HG02973 (cell line): ENCODE results near the gene MRPL44.

Experiments
- ATAC-seq: cut with Tn5 transposase; IDR thresholded peaks from one replicate; pipeline ENCODE4 v1.9.1; 2021; ENCODE audit warnings: moderate library complexity; ENCODE audit not compliant: unreplicated experiment

Gene MRPL44

DNA sequence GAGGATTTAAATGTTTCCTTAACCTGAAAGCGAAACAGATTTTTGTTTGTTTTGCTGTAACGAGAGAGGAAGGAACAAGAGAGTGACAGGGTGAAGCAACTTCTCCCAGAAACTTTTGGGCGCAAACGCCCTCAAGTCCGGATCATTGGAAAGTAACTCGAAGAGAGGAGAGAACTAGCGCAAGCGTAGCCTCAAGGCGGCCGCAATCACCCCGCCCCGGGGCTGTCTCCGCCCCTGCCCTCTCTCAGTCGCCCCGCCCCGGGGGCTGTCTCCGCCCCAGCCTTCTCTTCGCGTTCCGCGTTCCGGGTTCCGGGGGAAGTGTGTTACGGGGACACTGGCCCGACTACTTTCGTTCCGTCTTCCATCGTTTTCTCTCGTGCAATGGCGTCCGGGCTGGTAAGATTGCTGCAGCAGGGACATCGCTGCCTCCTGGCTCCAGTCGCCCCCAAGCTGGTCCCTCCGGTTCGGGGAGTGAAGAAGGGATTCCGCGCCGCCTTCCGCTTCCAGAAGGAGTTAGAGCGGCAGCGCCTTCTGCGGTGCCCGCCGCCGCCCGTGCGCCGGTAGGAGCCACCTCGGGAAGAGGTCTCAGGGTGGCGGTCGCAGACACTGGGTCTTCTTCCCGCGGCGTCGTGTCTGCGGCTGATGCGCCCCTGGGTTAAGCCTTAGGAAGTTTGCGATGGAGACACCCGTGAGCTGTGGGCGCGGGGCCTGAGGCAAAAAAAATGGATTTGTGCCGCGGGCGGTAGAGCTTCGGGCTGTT lies at the start of gene MRPL44:
TSS of gene MRPL44 (plus strand) at position 372 of the 760 bp plus-strand sequence. CDS start at position 382, 10 bp downstream.
- peak; percentile 85 for ATAC-seq

DNA sequence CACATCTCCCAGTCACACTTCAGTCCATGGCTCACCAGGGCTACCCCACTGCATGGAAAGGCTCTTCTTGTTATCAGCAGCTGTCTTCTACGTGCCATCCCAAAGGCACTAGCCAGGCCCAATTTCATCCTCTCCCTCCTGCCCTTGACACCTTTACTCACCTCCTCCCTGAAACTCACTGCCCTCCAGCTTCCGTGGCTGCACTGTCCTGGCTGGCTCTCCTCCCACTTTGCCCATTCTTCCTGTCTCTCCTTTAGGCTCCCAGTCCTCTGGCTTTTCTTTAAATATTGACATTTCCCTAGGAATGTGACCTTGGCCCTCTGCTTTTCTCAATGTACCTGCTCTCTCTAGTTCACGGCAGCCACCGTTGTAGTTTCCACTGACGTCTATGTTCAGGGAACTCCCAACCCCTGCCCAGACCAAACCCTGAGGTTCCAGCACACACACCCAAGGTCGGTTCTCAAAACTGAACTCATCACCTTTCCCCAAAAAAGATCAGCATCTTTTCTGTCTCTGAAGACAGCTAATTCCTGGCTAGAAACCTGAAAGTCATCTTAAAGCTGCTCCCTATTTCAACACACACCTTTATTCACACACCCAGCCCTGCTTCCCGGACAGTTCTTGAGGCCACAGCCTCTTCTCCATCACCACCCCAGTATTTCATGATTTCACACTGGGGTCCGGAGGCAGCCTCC lies 48.8 kb upstream of the MRPL44 start:
- no peak for ATAC-seq

DNA sequence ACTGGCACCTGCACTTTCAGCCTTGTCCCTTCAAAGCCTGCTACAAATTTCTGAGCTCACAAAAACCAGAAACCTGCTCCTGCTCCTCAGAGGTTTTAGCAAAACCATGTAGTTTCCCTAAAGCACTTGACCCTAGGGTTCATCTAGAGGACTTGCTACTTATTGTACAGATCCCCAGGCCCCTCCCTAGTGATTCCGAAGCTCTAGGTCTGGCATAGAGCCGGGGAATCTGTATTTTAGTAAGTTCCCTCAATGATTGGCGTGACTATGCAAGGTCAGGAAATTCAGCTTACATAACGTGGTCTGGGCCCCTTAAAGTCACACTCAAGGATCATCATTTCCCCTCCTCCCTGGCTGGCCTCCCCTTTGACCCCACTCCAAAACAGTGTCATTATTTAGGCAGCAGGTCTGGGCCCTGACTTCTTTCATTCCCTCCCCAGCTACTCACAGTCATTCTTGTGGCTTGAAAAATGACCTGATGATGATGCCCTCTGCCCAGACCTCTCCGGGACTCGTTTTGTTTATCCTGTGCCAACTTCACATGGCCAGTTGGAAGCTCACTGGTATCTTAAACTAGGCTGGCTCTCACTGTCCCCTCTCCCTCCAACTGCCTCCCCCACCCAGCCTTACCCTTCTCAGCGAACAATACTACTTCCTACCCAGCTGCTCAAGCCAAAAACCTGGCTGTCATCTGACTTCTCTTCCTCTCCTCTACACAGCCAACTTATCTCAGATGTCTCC lies 48.1 kb upstream of the MRPL44 start:
- no peak for ATAC-seq

DNA sequence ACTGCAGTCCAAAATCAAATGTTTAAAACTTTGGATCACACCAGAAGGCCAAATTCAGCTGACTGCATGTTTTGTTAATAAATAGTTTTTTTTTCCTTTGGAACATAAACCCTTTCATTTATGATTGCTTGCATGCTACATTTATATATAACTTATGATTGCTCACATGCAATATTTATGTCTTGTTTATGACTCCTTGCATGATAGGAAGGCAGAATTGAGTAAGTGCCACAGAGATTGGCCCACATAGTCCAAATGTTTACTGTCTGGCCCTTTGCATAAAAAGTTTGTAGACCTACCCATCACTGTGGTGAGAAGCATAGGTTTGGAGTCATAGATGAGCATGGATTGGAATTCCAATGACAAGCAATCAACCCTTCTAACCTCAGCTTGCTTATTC lies 42.9 kb upstream of the MRPL44 start:
- no peak for ATAC-seq

DNA sequence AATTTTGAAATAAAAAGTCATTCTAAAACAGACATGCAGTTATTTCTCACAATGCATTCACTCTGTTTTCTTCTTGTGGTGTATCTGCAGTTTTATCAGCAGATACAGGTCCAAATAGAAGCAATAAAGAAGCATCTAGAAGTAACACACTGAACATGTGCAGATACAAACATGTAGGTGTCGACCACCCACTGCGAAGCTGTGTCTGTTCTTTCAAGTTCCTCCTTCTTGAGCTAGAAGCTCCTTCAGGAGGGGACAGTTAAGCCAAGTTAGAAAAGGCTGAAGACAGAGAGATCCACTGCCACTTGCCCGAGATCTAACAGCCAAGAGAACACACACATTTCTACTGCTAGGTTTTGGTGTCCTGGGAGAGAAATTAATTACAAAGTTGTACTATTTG lies 42.2 kb upstream of the MRPL44 start:
- no peak for ATAC-seq

DNA sequence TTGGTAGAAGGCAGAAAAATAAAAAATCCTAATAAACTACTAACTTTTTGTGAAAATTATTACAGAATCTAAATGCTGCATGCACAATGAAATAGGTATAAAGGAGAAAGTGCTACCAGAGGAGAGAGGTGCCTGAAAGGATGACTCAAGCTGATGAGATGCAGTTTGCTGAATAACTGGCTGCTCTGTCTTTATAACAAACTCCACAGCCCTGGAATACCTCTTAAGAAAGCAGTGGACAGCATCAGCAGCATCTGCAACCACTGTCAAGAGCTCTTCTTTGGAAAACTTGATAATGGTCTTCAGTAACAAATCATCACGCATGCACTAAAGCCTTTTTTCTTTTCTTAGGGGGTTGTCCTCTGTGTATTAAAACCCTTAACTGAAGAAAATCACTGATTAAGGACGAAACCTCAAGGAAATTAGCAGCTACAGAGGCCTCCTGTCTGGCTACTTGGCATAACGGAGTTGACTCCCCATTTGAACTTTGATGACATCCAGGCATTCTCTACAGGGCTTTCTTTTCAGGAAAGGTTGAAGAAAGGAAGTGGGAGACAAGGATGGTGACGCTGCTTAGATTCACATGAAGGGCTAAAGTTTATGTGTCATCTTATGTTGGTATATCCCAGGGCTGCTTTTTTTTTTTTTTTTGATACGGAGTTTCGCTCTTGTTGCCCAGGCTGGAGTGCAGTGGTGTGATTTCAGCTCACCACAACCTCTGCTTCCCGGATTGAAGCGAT lies 40.9 kb upstream of the MRPL44 start:
- ATAC-seq, result no peak

DNA sequence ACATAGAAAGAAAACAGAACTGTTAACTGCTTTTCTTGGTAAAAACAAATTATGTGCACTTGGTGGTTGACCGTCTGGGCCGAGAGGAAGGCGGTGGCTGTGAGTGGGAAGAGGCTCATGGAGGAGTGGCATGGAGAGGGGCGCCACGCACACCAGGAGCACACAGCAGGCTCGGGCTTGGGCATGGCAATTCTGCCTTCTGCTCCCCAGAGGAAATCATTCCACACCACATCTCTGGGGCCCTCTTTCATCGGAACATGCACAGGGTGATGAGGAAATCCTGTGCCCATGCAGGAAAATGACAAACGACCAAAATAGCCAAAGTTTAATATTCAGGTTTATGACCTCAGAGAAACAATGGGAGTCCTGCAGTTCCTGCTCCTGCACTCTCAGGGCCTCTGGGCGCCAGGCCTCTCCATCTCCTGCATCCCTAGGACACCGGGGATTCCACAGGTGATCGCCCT lies 38.6 kb upstream of the MRPL44 start:
- ATAC-seq, result no peak

DNA sequence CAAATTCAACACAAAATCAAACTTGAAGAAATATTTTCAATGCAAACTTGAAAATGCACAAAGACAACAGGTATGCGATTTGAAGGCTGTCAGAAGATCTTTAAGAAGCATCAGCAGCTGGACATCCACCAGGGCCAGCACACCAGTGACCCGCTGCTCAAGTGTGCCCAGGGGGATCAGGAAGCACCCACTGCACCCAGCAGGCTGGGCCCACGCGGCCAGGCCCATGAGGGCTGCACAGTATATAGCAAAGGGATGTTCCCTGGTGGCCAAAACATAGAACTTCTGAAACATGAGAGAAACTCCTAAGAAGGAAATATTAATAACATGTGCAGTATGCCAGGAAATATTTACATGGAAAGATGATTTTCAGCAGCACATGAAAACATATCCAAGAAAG lies 37.2 kb upstream of the MRPL44 start:
- ATAC-seq, result no peak

DNA sequence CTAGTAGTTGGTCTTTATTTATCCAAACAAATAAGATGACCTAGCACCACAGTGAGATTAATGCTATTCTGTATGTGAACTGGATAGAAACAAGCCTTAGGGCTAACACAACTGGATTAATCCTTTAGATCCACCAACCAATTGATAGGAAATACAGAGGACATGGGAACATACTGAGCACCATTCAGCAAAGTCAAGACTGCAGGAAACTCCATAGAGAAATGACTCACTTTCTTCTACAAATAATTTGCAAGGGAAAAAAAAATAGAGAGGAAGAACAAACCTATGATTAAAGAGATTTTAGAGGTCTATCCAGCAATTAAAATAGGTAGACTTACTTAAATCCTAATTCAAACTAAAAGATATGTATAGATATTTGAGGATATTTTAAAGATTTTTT lies 36.1 kb upstream of the MRPL44 start:
- no peak for ATAC-seq

DNA sequence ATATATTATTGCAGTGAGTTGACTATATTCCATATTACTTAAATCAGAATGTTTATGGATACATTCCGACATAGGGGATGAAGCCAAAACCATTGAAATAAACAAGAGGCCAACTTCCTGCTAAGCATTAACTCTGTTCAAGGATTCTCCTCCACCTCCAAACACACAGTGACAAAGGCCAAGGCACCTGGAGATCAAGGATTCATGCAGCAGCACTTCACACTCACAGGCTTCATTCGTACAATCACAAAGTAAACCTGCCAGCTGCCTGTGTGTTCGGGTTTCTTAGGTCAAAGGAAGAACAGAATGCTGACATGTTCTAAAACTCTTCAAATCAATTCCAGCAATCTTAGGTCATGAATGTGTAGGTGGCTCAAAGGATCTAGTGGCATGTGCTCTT lies 35.0 kb upstream of the MRPL44 start:
- ATAC-seq, result no peak

DNA sequence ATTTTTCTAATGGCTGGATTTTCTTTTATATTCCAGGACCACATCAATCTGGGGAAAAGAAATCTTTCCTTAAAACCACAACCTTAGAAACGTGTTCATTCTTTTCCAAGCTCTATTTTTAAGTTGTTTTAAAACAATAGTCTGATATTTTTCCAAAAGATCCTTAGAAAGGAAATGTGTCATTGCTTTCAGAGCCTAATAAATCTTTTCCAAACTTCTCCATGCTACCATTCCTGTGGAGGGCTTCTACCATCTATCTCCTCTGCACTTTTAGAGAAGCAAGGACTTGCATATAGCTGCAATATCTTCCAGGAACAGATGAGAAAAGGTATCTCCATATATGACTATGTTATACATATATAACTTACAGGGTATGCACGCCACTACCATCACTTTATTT lies 33.3 kb upstream of the MRPL44 start:
- no peak for ATAC-seq

DNA sequence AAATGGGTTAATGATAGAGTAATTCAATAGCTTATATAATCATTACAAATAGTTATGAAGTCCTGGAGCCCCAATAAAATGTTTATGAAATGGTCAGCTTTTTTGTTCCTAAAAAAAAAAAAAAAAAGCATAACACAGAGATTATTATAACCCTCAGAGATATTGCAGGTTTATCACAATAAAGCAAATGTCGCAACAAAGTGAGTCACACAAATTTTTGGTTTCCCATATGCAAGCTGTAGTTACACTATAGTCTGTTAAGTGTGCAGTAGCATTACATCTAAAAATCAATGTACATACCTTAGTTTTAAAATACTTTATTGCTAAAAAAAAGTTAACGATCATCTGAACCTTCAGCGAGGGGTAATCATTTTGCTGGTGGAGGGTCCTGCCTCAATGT lies 32.2 kb upstream of the MRPL44 start:
- ATAC-seq, result no peak

DNA sequence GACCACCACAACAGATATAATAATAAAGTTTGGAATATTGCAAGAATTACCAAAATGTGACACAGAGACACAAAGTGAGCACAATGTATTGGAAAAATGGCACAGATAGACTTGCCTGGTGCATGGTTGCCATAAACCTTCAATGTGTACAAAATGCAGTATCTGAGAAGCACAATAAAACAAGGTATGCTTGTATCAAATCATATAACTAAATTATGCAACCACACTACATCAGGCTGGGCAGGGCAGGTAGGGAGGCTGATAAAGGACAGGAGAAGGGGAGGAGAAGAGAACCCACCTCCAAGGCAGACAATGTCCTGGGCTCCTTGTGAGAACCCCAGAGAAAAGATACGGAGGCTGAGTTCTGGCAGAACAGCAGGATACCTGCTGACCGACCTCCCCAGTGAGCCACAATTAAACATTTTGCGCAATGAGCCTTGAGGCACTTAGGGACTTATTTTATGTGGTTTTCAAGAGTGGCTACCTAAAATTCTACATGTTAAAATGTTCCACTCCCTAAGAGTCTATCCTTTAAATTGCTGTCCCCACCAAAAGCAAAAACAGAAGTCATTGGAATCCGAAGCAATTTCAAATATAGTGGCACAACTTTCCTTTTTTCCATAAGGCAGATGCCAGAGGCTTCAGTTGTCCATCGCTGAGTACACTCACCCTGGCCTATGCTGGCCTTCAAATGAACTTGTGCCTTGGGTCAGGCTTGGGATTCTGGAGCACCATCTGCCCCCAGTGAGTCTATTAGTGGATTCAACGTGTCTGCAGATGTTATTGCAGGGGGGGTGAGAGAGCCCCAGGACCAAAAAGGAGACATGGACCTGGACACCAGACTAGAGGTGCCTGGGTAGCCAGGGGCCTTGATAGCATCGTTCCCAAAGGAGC lies 28.9 kb upstream of the MRPL44 start:
- ATAC-seq, result no peak

DNA sequence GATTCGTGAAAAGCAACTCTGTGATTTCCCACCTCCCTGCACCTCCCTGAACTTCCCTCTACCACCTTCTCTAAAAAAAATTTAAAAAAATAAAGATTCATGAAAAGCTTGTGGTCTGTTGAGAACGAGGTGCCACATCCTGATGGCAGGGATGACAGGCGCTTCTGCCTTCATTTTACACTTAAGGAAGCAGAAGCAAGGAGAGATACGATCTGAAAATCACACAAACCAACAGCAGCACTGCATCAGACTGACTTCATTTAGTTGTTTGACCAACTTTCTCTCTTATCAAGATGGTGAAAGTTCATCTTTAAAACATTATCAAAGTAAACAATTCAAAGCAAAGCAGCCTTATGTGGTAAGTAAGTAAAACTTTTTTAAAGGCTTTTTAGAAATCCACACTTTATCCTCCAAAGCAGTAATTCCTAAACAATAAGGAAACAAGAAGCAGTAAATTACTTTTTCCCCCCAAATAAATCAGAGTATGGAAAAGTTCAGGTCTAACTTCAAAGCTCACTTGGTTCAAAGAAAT lies 27.6 kb upstream of the MRPL44 start:
- ATAC-seq, result no peak

DNA sequence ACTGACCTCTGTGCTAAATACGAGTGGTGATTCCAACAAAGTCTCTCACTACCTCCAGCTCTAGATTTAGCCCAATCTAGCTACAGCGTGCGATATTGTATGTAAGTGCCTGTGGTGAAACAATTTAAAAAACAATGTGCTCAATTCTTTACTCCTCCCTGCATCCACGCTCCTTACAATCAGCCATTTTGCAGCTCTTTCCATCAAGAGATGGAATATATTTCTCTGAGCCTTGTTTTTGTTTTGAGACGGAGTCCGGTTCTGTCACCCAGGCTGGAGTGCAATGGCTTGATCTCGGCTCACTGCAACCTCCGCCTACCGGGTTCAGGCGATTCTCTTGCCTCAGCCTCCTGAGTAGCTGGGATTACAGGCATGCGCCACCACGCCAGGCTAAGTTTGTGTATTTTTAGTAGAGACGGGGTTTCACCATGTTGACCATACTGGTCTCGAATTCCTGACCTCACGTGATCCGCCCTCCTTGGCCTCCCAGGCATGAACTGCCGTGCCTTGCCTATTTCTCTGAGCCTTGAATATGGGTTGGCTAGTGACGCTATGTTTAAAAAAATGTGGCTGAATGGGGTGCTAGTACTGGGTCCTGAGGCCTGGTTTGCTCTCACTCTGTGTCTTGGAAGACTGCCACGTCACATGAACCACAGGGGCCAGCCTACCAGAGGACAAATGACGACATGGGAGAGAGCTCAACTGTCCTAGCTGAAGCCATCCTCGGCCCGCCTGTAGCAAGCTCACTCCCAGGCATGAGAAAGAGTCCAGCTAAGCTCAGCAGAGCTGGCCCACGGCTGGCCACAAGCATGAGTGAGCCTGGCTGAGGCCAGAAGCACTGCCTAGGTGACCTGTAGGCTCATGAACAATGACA lies 26.9 kb upstream of the MRPL44 start:
- ATAC-seq, result no peak

DNA sequence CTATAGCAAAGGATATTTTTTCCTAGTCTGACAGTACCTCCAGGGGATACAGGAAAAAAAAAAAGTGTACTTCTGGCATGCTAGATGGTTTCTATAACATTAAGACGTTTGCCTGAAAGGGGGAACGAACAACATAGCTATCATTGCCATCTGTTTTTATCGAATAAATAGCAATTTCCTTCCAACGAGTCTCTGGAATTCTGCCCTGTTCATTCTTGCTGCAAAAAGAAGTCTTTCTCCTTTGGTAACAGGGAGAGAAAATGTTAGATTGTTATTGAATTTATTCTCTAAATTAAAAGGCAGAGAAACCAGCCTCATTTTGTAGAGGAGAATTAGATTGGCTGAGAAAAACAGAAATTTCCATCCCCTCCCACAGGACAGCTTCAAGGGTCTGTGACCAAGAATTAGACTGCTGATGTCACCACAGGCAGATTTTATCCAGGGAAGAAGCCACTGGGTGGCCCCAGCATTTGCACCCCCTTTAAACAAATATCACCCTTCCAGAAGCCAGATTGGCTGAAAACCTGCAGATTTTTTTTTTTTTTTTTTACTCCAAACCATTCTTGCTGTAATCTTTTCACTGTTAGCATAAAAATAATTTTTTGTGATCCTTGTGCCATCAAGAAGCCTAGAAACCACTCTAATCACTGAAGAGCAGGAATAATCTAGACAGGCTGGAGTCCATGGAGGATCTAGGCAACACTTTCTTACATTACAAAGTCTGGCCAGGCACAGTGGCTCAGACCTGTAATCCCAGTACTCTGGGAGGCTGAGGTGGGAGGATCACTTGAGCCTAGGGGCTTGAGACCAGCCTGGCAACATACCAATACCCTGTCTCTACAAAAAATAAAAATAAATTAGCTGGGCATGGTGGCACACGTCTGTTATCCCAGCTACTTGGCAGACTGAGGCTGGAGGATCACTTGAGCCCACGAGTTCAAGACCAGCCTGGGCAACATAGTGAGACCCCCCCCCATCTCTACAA lies 24.2 kb upstream of the MRPL44 start:
- no peak for ATAC-seq

DNA sequence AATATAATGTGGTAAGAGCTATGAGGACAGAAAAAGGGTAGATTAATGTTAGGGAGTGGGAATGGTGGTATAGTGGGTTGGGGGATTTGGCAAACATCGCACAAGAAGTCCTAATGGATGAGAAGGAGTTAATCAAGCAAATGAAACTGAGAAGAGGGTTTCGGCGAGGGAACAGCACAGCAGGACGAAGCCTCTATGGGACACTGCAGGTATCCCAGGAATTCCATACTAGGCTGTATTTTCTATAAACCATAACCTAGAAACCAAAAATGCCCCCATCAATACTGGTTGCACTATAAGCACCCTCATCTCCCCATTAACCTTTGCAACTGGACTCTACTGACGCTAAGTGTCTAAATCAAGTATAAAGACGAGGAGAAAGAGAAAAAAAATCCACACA lies 22.4 kb upstream of the MRPL44 start:
- no peak for ATAC-seq
